ENCODE measurements around the gene DCDC1.

- TF ChIP-seq RAD21 (IDR thresholded peaks at IDR 0.05; ENCODE audit: low read depth) (no peak), REST (IDR thresholded peaks at IDR 0.05; ENCODE audit: low read depth) (no peak), TAF1 (IDR thresholded peaks at IDR 0.05; ENCODE audit: low read depth) (no peak), YY1 (IDR thresholded peaks at IDR 0.05; ENCODE audit: low read depth) (no peak), CEBPB (IDR thresholded peaks at IDR 0.05) (no peak), EP300 (IDR thresholded peaks at IDR 0.05; ENCODE audit: borderline replicate concordance) (no peak), TEAD4 (IDR thresholded peaks at IDR 0.05) (no peak)
Observed at GRCh38 chr11:30860146-30860545, 509.4 kb downstream of the DCDC1 start.

All from Ishikawa (cell line).